ENCODE measurements around the gene SLC22A5.
"Not testable (repeated sequence)": the region's sequence is repeated elsewhere in the genome, so short reads cannot be mapped to it uniquely, and the experiment has no call there.

Gene SLC22A5

GRCh38 chr5:132436936-132437335 lies 67.4 kb downstream of the SLC22A5 start:
- Histone ChIP-seq H3K4me3 (ENCODE audit: low read length) (no peak overlapping the region), H3K9ac (ENCODE audit: low read length) (no peak overlapping the region), H3K9me3 (ENCODE audit: control insufficient read depth, low read depth, low read length) (no peaks in the 10 kb centered on the region), H3K36me3 (ENCODE audit: control insufficient read depth, low read depth, low read length) (no peaks in the 10 kb centered on the region), H3K27ac (ENCODE audit: low read length) (no peak overlapping the region), H3K4me1 (ENCODE audit: control insufficient read depth, low read depth, low read length) (peaks cover 19% of the 10 kb centered on the region), H3K27me3 (ENCODE audit: control insufficient read depth, insufficient read depth, low read length) (no peaks in the 10 kb centered on the region)

DNA sequence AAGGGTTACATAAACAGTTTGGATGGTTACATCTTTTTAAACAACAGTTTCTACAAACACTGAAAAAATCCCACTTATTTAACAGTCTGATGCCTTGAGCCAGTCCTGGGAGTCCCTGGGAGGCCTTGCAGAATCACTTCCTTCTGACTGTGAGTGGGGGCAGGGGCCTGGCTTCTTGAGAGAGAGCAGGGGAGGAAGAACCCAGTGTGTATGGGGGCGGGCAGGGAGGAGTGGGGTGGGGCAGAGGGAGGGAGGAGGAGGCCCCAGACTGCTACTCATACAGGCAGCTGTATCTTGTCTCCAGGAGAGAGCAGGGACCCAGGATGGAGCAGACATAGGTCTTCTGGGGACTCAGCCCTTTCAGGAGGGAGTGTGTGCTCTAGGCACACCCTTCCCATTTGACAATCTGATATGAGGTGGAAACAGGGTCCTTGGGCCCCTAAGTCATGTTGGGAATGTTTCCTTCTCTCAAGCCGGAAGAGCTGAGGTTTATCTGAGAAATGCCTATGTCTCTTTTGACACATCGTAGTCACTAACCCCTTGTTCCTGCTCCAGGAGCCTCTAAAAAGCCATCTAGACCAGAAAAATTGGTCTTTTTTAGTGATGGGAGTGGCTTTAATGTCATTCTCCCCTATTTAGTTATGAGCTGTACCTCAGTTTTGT lies 68.2 kb downstream of the SLC22A5 start:
- Histone ChIP-seq H3K9me3 (ENCODE audit: control insufficient read depth, low read depth, low read length) (no peaks in the 10 kb centered on the region), H3K4me1 (ENCODE audit: control insufficient read depth, low read depth, low read length) (peaks cover 19% of the 10 kb centered on the region), H3K36me3 (ENCODE audit: control insufficient read depth, low read depth, low read length) (no peaks in the 10 kb centered on the region), H3K9ac (ENCODE audit: low read length) (no peak overlapping the region), H3K27me3 (ENCODE audit: control insufficient read depth, insufficient read depth, low read length) (no peaks in the 10 kb centered on the region), H3K4me3 (ENCODE audit: low read length) (no peak overlapping the region), H3K27ac (ENCODE audit: low read length) (no peak overlapping the region)

GRCh38 chr5:132438267-132438645 lies 68.7 kb downstream of the SLC22A5 start:
- H3K4me1 ChIP-seq (ENCODE audit: control insufficient read depth, low read depth, low read length) = peaks cover 19% of the 10 kb centered on the region
- H3K27me3 ChIP-seq (ENCODE audit: control insufficient read depth, insufficient read depth, low read length); H3K9me3 ChIP-seq (ENCODE audit: control insufficient read depth, low read depth, low read length); H3K4me3 ChIP-seq (ENCODE audit: low read length); H3K27ac ChIP-seq (ENCODE audit: low read length); H3K9ac ChIP-seq (ENCODE audit: low read length); H3K36me3 ChIP-seq (ENCODE audit: control insufficient read depth, low read depth, low read length): not testable (repeated sequence)

GRCh38 chr5:132438917-132439316 lies 69.4 kb downstream of the SLC22A5 start:
- H3K36me3 ChIP-seq (ENCODE audit: control insufficient read depth, low read depth, low read length) = no peaks in the 10 kb centered on the region
- H3K27me3 ChIP-seq (ENCODE audit: control insufficient read depth, insufficient read depth, low read length) = no peaks in the 10 kb centered on the region
- H3K9ac ChIP-seq (ENCODE audit: low read length) = no peak overlapping the region
- H3K4me1 ChIP-seq (ENCODE audit: control insufficient read depth, low read depth, low read length) = peaks cover 19% of the 10 kb centered on the region
- H3K9me3 ChIP-seq (ENCODE audit: control insufficient read depth, low read depth, low read length) = no peaks in the 10 kb centered on the region
- no peak overlapping the region for H3K27ac ChIP-seq (ENCODE audit: low read length)
- H3K4me3 ChIP-seq (ENCODE audit: low read length) = no peak overlapping the region

DNA sequence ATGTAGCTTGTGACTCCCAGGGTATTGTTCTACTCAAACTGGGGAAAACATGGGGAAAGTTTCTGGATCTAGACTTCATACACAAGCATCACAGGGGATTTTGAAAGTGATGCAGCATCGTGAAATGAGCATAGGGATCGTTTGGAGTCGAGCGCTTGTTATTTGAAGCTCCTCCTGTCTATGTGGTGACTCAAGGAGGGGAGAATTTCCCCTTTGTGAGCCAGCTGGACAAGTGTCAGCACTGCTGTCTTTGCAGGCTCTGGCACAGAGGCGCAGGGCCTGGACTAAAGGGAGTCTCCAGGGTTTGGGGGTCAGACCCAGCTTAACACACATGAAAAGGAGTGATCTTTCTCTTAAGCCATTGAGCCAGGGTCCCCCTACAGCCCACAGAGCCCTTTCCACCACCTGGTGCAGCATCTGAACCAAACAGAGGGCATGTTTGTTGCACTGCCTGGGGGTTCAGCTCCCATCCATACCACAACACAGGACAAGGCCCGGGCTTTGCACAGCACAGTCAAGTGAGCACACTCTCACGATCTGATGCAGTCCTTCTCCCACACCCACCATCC lies 70.1 kb downstream of the SLC22A5 start:
- no peak overlapping the region for H3K27ac ChIP-seq (ENCODE audit: low read length)
- no peaks in the 10 kb centered on the region for H3K36me3 ChIP-seq (ENCODE audit: control insufficient read depth, low read depth, low read length)

GRCh38 chr5:132444061-132444460 lies 74.6 kb downstream of the SLC22A5 start:
- H3K4me1 ChIP-seq (ENCODE audit: control insufficient read depth, low read depth, low read length) = peaks cover 22% of the 10 kb centered on the region
- no peaks in the 10 kb centered on the region for H3K27me3 ChIP-seq (ENCODE audit: control insufficient read depth, insufficient read depth, low read length)
- H3K4me3 ChIP-seq (ENCODE audit: low read length) = no peak overlapping the region
- no peaks in the 10 kb centered on the region for H3K9me3 ChIP-seq (ENCODE audit: control insufficient read depth, low read depth, low read length)
- no peaks in the 10 kb centered on the region for H3K36me3 ChIP-seq (ENCODE audit: control insufficient read depth, low read depth, low read length)
- H3K27ac ChIP-seq (ENCODE audit: low read length) = no peak overlapping the region
- no peak overlapping the region for H3K9ac ChIP-seq (ENCODE audit: low read length)

More for the DNA sequence above, 70.1 kb downstream of the SLC22A5 start:
- no peaks in the 10 kb centered on the region for H3K27me3 ChIP-seq (ENCODE audit: control insufficient read depth, insufficient read depth, low read length)
- H3K9ac ChIP-seq (ENCODE audit: low read length) = no peak overlapping the region
- no peaks in the 10 kb centered on the region for H3K9me3 ChIP-seq (ENCODE audit: control insufficient read depth, low read depth, low read length)
- no peak overlapping the region for H3K4me3 ChIP-seq (ENCODE audit: low read length)
- peaks cover 19% of the 10 kb centered on the region for H3K4me1 ChIP-seq (ENCODE audit: control insufficient read depth, low read depth, low read length)

Data from iPS-18a (cell line).